HEK293 (cell line): Measurements from ENCODE around the gene MYO1D.

ENCODE experiments used
- CTCF ChIA-PET: fragments of 350-600 bp; formaldehyde crosslinking; extraction: SDS; loops from one replicate; lab custom pipeline; 2021; ENCODE audit warnings: antibody characterized with exemption; lab: Yijun Ruan, JAX
- POLR2A ChIA-PET: fragments of 300-600 bp; formaldehyde crosslinking; extraction: SDS; loops from one replicate; lab custom pipeline; 2020; ENCODE audit warnings: antibody characterized with exemption, inconsistent platforms; lab: Yijun Ruan, JAX
- H3K27ac ChIP-seq: fragments of 200-500 bp; sonication (Bioruptor generic); 2 replicates; pipeline ENCODE4 v1.5.1; 2014; ENCODE audit warnings: low read depth, low read length, control low read depth, inconsistent platforms; ENCODE audit errors: extremely low read depth
- H3K36me3 ChIP-seq, 2 experiments: fragments of 200-500 bp in 1 of 2; sonication (Bioruptor generic) in 1 of 2; 1 replicate in 1 of 2; 2 replicates in 1 of 2; pipeline ENCODE4 v1.5.1; 2014 to 2017; ENCODE audit warnings: inconsistent platforms in 2 of 2, low read length in 2 of 2; ENCODE audit not compliant: control insufficient read depth in 2 of 2, insufficient read depth in 1 of 2
- H3K4me1 ChIP-seq: fragments of 200-500 bp; sonication (Bioruptor generic); 2 replicates; pipeline ENCODE4 v1.5.1; 2014; ENCODE audit warnings: mild to moderate bottlenecking, low read length, inconsistent platforms; ENCODE audit not compliant: control insufficient read depth, insufficient read depth
- H3K4me3 ChIP-seq: 2 replicates; pipeline ENCODE4 v1.5.1; 2011; ENCODE audit warnings: low read depth, mild to moderate bottlenecking, control low read depth, low read length, moderate library complexity
- H3K9me3 ChIP-seq: fragments of 200-500 bp; sonication (Bioruptor generic); 2 replicates; pipeline ENCODE4 v1.5.1; 2014; ENCODE audit warnings: low read depth, low read length, inconsistent platforms; ENCODE audit not compliant: control insufficient read depth, insufficient read depth
- AEBP2 ChIP-seq: fragments of 450-650 bp; formaldehyde crosslinking; IDR thresholded peaks from 2 replicates; pipeline ENCODE4 v1.5.1; 2016; ENCODE audit warnings: missing biosample characterization, missing genetic modification characterization, borderline replicate concordance
- FEZF1 ChIP-seq: fragments of 450-650 bp; formaldehyde crosslinking; IDR thresholded peaks from 2 replicates; pipeline ENCODE4 v1.5.1; 2016; ENCODE audit warnings: missing biosample characterization, missing genetic modification characterization
- GLIS1 ChIP-seq: fragments of 450-650 bp; formaldehyde crosslinking; IDR thresholded peaks from 2 replicates; pipeline ENCODE4 v1.5.1; 2016; ENCODE audit warnings: missing biosample characterization, missing genetic modification characterization
- IKZF3 ChIP-seq: fragments of 450-650 bp; IDR thresholded peaks from 2 replicates; pipeline ENCODE4 v1.5.0; 2018; ENCODE audit warnings: missing biosample characterization, mild to moderate bottlenecking, missing genetic modification characterization, moderate library complexity
- REPIN1 ChIP-seq: fragments of 450-650 bp; formaldehyde crosslinking; IDR thresholded peaks from 2 replicates; pipeline ENCODE4 v1.5.1; 2017; ENCODE audit warnings: missing biosample characterization, missing genetic modification characterization, low read depth
- YY1 ChIP-seq: fragments of 450-650 bp; formaldehyde crosslinking; IDR thresholded peaks from 2 replicates; pipeline ENCODE4 v1.5.1; 2018; ENCODE audit warnings: missing biosample characterization, missing genetic modification characterization
- ZBTB17 ChIP-seq: fragments of 450-650 bp; formaldehyde crosslinking; IDR thresholded peaks from 2 replicates; pipeline ENCODE4 v1.5.1; 2016; ENCODE audit warnings: missing biosample characterization, missing genetic modification characterization
- ZBTB21 ChIP-seq: fragments of 450-650 bp; formaldehyde crosslinking; IDR thresholded peaks from 2 replicates; pipeline ENCODE4 v1.5.1; 2017; ENCODE audit warnings: missing biosample characterization, missing genetic modification characterization
- ZBTB26 ChIP-seq: fragments of 450-650 bp; formaldehyde crosslinking; optimal IDR thresholded peaks from 2 replicates; pipeline ENCODE3; 2016; ENCODE audit warnings: missing biosample characterization, mild to moderate bottlenecking, missing genetic modification characterization
- ZBTB48 ChIP-seq: fragments of 450-650 bp; formaldehyde crosslinking; IDR thresholded peaks from 2 replicates; pipeline ENCODE4 v1.5.1; 2016; ENCODE audit warnings: missing biosample characterization, missing genetic modification characterization
- ZNF133 ChIP-seq: fragments of 450-650 bp; formaldehyde crosslinking; IDR thresholded peaks from 2 replicates; pipeline ENCODE4 v1.5.1; 2016; ENCODE audit warnings: missing biosample characterization, missing genetic modification characterization
- ZNF146 ChIP-seq: fragments of 450-650 bp; formaldehyde crosslinking; IDR thresholded peaks from 2 replicates; pipeline ENCODE4 v1.5.1; 2016; ENCODE audit warnings: missing biosample characterization, missing genetic modification characterization
- ZNF223 ChIP-seq: fragments of 450-650 bp; formaldehyde crosslinking; IDR thresholded peaks from 2 replicates; pipeline ENCODE4 v1.5.1; 2016; ENCODE audit warnings: missing biosample characterization, missing genetic modification characterization
- ZNF302 ChIP-seq: fragments of 450-650 bp; formaldehyde crosslinking; IDR thresholded peaks from 2 replicates; pipeline ENCODE4 v1.5.1; 2016; ENCODE audit warnings: missing biosample characterization, missing genetic modification characterization, low read depth
- ZNF341 ChIP-seq: fragments of 450-650 bp; formaldehyde crosslinking; IDR thresholded peaks from 2 replicates; pipeline ENCODE4; 2016; ENCODE audit warnings: low read depth, missing biosample characterization, missing genetic modification characterization
- ZNF404 ChIP-seq: fragments of 450-650 bp; formaldehyde crosslinking; IDR thresholded peaks from 2 replicates; pipeline ENCODE4 v1.5.1; 2017; ENCODE audit warnings: missing biosample characterization, missing genetic modification characterization
- ZNF433 ChIP-seq: fragments of 450-650 bp; formaldehyde crosslinking; IDR thresholded peaks from 2 replicates; pipeline ENCODE4 v1.5.1; 2016; ENCODE audit warnings: missing biosample characterization, missing genetic modification characterization, low read depth
- ZNF530 ChIP-seq: fragments of 450-650 bp; formaldehyde crosslinking; IDR thresholded peaks from 2 replicates; pipeline ENCODE4 v1.5.1; 2016; ENCODE audit warnings: low read depth, missing biosample characterization, missing genetic modification characterization
- ZNF548 ChIP-seq: fragments of 450-650 bp; formaldehyde crosslinking; IDR thresholded peaks from 2 replicates; pipeline ENCODE4 v1.5.1; 2016; ENCODE audit warnings: missing biosample characterization, missing genetic modification characterization
- ZNF560 ChIP-seq: fragments of 450-650 bp; formaldehyde crosslinking; IDR thresholded peaks from 2 replicates; pipeline ENCODE4 v1.5.1; 2017; ENCODE audit warnings: missing biosample characterization, missing genetic modification characterization, borderline replicate concordance
- ZNF585B ChIP-seq: fragments of 450-650 bp; formaldehyde crosslinking; IDR thresholded peaks from 2 replicates; pipeline ENCODE4 v1.5.1; 2016; ENCODE audit warnings: missing biosample characterization, missing genetic modification characterization
- ZNF600 ChIP-seq: fragments of 450-650 bp; formaldehyde crosslinking; IDR thresholded peaks from 2 replicates; pipeline ENCODE4 v1.5.1; 2016; ENCODE audit warnings: missing biosample characterization, missing genetic modification characterization
- ZNF626 ChIP-seq: fragments of 450-650 bp; sonication (Bioruptor Pico); formaldehyde crosslinking; IDR thresholded peaks from 2 replicates; pipeline ENCODE4 v1.5.1; 2018; ENCODE audit warnings: missing biosample characterization, missing genetic modification characterization, inconsistent platforms
- ZNF701 ChIP-seq: fragments of 450-650 bp; formaldehyde crosslinking; IDR thresholded peaks from 2 replicates; pipeline ENCODE4 v1.5.1; 2016; ENCODE audit warnings: missing biosample characterization, missing genetic modification characterization
- ZNF747 ChIP-seq: fragments of 450-650 bp; formaldehyde crosslinking; IDR thresholded peaks from 2 replicates; pipeline ENCODE4 v1.5.1; 2016; ENCODE audit warnings: missing biosample characterization, missing genetic modification characterization
- ZNF76 ChIP-seq: fragments of 450-650 bp; formaldehyde crosslinking; IDR thresholded peaks from 2 replicates; pipeline ENCODE4; 2016; ENCODE audit warnings: low read depth, missing biosample characterization, missing genetic modification characterization, borderline replicate concordance
- TF ChIP-seq, protein P1 (sequence below): fragments of 450-650 bp; formaldehyde crosslinking; IDR thresholded peaks from 2 replicates; pipeline ENCODE4 v1.5.1; 2016; ENCODE audit warnings: missing biosample characterization, missing genetic modification characterization

The MYO1D gene

DNA sequence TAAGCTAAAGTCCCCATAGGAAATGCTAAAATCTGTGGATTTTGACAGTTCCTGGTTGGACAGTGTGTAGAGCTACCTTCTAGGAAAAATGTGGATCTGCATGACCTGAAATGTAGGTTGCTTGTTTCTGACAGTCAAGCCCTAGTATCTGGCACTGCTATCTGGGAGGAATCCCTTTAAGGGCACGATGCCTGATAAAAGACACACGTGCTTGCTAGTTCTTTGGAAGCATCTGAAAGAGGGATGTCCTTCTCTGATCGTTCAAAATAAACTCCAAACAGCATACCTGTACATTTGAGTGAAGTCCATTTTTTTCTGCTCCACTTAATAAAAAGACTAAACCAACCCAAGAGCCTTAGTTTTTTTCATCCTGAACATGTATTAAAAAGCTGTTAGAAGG, 288.8 kb downstream of the MYO1D start:
- ChIA-PET CTCF (interaction anchor here (0.6 to 1.4 kb wide), 2 partner anchors 104 to 590 kb away, joined by 3 to 4 read pairs; no protein-coding TSS in a partner anchor), POLR2A (no interaction called here)
- Histone ChIP-seq H3K36me3 (no peaks in the 10 kb centered on the region; a peak in 1 of 3 replicates), H3K27ac (no peak overlapping the region), H3K4me1 (no peaks in the 10 kb centered on the region), H3K9me3 (no peaks in the 10 kb centered on the region), H3K4me3 (no peak overlapping the region)
- no peak for TF ChIP-seq ZBTB48
- TF ChIP-seq ZNF585B (tag by site-specific recombination): no peak
- no peak for TF ChIP-seq ZNF341
- no peak for TF ChIP-seq ZNF701 (tag by site-specific recombination)
- TF ChIP-seq YY1 (tag by site-specific recombination): no peak
- no peak for TF ChIP-seq ZNF433 (tag by site-specific recombination)
- TF ChIP-seq ZNF600 (tag by site-specific recombination): no peak
- TF ChIP-seq ZBTB26: no peak
- no peak for TF ChIP-seq AEBP2 (tag by site-specific recombination)
- TF ChIP-seq ZNF747: no peak

GRCh38 chr17:32586666-32587065, 290.3 kb downstream of the MYO1D start:
- Histone ChIP-seq H3K27ac (no peak overlapping the region), H3K9me3 (no peaks in the 10 kb centered on the region), H3K36me3 (no peaks in the 10 kb centered on the region; a peak in 1 of 3 replicates), H3K4me3 (no peak overlapping the region)
- POLR2A ChIA-PET: no interaction called here
- no peak for TF ChIP-seq ZNF560
- TF ChIP-seq REPIN1 (tag by site-specific recombination): no peak
- no peak for TF ChIP-seq ZNF530 (tag by site-specific recombination)
- TF ChIP-seq FEZF1 (tag by site-specific recombination): no peak
- TF ChIP-seq ZNF302 (tag by site-specific recombination): no peak
- no peak for TF ChIP-seq ZNF146 (tag by site-specific recombination)
- no peak for TF ChIP-seq ZNF548 (tag by site-specific recombination)
- no peak for TF ChIP-seq ZBTB17 (tag by site-specific recombination)
- TF ChIP-seq, protein P1, sequence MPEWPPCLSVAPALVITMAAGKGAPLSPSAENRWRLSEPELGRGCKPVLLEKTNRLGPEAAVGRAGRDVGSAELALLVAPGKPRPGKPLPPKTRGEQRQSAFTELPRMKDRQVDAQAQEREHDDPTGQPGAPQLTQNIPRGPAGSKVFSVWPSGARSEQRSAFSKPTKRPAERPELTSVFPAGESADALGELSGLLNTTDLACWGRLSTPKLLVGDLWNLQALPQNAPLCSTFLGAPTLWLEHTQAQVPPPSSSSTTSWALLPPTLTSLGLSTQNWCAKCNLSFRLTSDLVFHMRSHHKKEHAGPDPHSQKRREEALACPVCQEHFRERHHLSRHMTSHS: no peak
- TF ChIP-seq ZNF133 (tag by site-specific recombination): no peak
- TF ChIP-seq ZBTB21 (tag by site-specific recombination): no peak
- TF ChIP-seq IKZF3 (tag by site-specific recombination): no peak
- TF ChIP-seq ZNF626 (tag by site-specific recombination): no peak
- TF ChIP-seq ZNF404 (tag by site-specific recombination): no peak
- no peak for TF ChIP-seq ZNF76
- no peak for TF ChIP-seq GLIS1
- TF ChIP-seq ZNF223 (tag by site-specific recombination): no peak
- TF ChIP-seq, all 188 proteins: peak for 0
- no peaks in the 10 kb centered on the region for H3K4me1 ChIP-seq
- CTCF ChIA-PET: no interaction called here
